Esophagus mucosa (tissue), 1 donor: ENCODE data around the gene RSPH6A. TPM values are rescaled to one million over a fixed set of nuclear protein-coding genes. Genes with fewer than 3 reads are reported as not detected.
"Not testable (repeated sequence)": the region's sequence is repeated elsewhere in the genome, so short reads cannot be mapped to it uniquely, and the experiment has no call there.

Experiments used
- ATAC-seq: fragments of 200-7000 bp; cut with Tn5 transposase; one replicate; pipeline ENCODE4 v1.9.1; 2020
- total RNA-seq: library from RNA; stranded (reverse); gene quantifications from one replicate; pipeline ENCODE4 v1.2.4, GENCODE V29; 2023
- donor health status: DM: yes; HTN: yes; CAD: no.

Gene RSPH6A
- total RNA-seq, 1 donor from 2014 or later, result 0.12 TPM

DNA sequence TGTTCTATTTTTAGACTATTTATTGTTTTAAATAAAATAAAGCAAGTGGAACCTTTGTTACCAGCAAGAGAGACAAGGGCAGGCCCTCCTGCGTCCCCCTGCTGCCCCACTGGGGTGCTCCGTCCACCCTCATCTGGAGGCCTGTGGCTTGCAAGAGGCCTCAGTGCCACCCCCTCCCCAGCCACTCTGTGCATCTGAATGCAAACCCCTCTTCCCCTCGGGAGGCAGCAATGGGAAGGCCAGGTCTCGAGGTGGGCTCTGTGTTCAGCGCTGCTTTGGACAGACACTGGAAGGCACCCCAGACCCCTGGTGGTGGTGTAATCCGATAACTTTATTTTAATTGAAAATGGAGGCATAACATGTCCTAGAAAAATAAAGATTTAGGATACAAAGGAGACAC is 50.6 kb downstream of the RSPH6A start:
- ATAC-seq, result no peak

DNA sequence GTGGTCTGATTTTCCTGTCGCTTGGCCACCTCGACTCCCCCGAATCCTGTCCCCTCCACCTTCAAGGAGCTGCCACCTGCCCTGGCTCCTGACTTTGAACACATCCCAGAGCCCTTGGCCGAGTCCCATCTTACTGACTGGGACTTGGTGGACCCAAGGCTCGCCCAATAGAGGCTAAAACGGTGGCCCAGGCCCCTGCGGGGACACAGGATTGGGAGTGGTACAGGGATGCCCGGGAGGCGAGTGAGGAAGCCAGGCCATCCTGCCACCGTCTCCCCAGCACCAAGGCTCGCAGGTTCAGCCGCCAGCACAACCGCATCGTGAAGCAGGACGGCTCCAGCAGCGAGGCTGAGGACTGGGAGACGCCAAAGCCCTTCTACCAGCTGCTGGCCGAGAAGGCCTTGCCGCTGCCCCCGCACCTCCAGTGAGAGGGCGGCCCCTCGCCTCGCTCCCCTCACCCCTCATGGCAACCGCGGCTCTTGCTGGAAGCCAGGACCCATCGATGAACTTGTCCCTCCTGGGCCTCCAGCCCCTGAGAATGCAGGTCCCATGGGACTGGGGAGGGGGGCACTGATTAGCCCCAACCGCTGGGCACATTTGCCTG is 51.3 kb downstream of the RSPH6A start:
- ATAC-seq, result no peak

DNA sequence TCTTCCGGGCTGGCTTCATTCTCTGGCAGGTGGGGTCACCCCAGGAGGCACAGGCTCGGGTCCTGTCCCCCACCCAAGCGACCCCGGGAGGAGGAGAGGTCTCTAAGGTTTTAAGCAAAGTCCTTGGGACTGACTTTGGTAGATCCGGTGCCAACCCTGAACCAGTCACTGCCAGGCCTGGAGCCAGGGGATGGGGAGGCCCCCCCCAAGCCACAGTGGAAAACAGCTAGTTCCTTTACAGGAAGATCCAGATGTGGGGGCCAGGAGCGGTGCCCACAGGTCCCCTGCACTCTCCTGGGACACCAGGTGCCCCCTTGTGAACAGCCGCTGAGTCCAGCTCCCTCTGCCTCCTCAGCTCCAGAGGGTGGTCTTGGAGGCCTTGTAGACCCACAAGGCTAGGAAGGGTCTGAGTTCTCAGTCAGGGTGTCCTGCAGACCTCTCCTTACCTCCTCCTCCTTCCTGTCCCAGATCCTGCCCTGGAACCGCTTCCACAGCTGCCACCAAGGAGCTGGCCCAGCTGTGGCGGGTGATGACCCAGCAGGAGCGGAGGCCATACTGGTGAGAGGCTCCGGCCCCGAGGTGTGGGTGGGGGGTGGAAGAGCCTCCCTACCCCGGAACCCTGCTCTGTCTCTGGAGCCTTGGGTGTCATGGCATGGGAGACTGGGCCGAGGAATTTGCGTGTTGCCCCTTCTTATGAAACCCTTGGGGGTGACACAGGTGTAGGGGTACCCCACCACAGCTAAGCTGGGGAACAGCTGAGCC is 52.1 kb downstream of the RSPH6A start:
- no peak for ATAC-seq

DNA sequence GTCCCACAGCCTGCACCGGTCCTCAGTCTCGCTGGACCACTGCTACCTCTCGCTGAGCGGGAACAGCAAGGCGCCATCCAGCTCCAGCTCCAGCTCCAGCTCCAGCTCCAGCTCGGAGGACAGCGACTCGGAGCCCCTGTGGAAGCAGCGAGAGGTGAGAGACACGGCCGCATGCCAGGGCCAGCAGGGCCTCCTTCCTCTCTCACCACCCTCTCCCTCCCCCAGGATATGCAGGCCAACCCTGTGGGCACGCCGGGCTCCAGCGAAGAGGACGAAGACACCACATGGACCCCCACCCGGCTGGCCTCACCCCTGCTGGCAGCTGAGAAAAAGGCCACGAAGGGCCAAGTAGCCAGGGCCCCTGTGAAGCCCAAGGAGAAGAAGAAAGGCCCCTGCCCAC is 53.4 kb downstream of the RSPH6A start:
- no peak for ATAC-seq

DNA sequence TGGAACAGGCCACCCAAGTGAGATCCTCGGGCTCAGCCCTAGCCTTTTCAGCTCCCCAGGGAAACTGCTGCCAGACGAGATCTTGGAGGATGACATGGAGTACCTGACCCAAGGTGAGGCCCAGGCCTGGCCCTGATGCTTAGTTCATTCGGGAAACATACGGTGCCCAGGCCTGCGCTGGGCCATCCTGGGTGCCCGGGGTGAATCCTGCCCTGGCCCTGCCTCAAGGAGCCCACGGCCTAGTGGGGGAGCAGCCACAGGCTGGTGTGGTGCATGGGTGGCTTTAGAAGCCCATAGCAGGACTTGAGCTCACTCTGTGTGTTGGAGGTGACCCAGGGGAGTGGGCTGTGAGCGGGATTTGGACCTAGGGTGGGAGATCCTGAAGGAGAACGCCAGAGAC is 56.2 kb downstream of the RSPH6A start:
- ATAC-seq, result no peak

DNA sequence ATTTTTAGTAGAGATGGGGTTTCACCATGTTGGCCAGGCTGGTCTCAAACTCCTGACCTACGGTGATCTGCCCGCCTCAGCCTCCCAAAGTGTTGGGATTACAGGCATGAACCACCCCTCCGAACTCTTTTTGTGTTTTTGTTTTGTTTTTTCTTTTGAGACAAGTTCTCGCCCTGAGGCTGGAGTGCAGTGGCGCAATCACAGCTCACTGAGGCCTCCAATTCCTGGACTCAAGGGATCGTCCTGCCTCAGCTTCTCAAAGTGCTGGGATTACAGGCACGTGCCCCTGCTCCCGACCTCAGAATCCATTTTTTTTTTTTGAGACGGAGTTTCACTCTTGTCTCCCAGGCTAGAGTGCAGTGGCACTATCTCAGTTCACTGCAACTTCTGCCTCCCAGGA is 57.4 kb downstream of the RSPH6A start:
- ATAC-seq, result no peak

DNA sequence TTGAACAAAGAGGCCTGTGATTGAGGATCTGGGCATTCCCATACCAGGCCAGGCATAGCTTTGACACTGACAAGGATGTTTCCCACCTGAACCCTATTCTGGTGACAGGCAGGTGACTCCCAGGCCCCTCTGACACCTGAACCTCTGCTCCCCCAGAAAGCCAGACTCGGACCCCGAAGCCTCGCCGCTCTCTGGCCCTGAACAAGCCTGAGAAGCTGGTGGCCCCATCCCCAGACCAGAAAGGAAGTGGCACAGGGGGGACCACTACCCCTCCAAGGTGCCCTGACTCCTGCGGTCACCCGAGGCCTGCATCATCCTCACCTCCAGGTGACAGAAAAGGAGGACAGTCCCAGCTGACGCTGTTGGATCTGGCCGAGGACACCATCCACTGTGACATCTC is 60.8 kb downstream of the RSPH6A start:
- ATAC-seq, result no peak

DNA sequence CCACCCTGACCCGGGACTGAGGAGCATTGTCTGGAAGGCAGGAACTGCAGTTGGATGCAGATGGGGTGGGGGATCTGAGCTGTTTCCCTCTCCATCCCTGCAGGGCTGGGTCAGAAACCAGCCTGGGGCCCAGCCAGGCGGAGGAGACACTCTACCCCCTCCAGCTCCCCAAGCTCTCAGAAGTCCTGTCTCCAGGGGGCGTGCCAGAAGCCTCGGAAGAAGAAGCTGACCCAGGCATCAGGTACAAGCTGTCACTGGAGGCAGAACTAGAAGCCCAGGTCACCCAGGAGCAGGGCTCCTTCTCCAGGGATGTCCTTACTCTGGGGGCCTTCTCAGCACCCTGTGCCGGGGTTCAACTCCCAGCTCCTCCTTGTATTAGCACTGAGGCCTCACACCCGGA is 61.6 kb downstream of the RSPH6A start:
- ATAC-seq, result no peak

DNA sequence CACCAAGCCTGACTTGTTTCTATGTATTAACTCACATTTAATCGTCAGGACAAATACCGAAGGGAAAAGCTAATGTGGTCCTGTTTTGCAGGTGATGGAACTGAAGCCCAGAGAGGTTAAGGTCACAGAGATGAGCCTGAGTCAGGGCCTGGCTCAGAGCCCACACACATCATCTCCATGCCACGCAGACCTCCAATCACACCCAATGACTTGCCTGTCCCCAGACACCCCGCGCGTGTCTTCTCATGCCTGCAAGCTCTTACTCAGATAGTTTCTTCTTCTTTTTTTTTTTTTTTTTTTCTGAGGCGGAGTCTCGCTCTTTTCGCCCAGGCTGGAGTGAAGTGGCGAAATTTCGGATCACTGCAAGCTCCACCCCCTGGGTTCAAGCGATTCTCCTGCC is 62.5 kb downstream of the RSPH6A start:
- ATAC-seq, result peak; percentile 93

DNA sequence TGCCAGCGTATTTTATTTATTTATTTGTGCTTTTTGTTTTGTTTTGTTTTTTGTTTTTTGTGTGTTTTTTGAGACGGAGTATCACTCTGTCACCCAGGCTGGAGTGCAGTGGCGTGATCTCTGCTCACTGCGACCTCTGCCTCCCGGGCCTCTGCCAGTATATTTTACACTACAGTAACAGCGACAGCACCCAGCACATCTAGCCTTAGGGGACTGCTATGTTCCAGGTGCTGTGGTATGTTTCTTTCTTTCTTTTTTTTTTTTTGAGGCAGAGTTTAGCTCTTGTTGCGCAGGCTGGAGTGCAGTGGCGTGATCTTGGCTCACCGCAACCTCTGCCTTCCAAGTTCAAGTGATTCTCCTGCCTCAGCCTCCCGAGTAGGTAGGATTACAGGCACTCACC is 63.6 kb downstream of the RSPH6A start:
- ATAC-seq, result not testable (repeated sequence)

DNA sequence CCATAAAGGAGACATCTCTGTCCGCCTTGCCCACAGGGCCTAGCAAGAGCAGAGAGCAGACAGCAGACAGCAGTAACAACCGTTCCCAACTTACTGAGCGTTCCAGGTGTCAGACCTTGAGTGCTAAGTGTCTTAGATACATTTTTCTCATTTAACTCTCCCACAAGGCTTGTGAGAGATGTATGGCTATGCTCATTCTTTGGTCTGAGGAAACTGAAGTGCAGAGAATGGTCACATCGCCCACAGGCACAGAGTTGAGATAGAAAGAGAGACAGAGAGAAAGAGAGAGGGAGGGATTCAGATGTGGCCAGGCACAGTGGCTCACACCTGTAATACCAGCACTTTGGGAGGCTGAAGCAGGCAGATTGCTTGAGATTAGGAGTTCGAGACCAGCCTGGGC is 67.6 kb downstream of the RSPH6A start:
- no peak for ATAC-seq

DNA sequence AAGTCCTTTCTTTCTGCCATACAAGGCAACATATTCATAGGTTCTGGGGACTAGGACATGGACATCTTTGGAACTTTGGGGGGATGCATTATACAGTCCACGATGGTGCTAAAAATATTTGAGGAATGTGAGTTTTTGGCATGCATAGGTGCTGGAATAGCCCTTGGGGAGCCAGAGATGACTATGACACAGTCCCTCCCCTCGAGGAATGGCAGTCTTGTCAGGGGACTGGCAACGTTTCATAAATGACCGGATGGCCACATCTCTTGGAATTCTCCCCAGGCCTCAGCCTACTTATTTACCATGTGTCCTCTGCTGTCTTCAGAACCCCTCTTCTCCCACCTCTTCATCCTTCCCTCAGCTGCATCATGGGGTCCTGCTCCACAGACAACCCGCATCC is 68.2 kb downstream of the RSPH6A start:
- no peak for ATAC-seq

Other genes starting within 250 kb of the RSPH6A start
- 10.0 TPM for gene OPA3, start 230.5 kb downstream of the RSPH6A start, total RNA-seq
- 0.56 TPM for gene GPR4, start 213.1 kb downstream of the RSPH6A start, total RNA-seq
- 85.4 TPM for gene EML2, start 175.9 kb downstream of the RSPH6A start, total RNA-seq
- 0.16 TPM for gene GIPR, start 147.1 kb downstream of the RSPH6A start, total RNA-seq
- 387 TPM for gene SNRPD2, start 123.4 kb downstream of the RSPH6A start, total RNA-seq
- gene QPCTL, start 122.6 kb downstream of the RSPH6A start, total RNA-seq, result 5.7 TPM
- 30.3 TPM for gene FBXO46, start 84.4 kb downstream of the RSPH6A start, total RNA-seq
- not detected for gene MEIOSIN, start 81.9 kb downstream of the RSPH6A start, total RNA-seq
- 8.8 TPM for gene SIX5, start 46.1 kb downstream of the RSPH6A start, total RNA-seq
- 15.5 TPM for gene DMPK, start 32.8 kb downstream of the RSPH6A start, total RNA-seq
- gene DMWD, start 22.5 kb downstream of the RSPH6A start, total RNA-seq, result 17.4 TPM
- 42.9 TPM for gene SYMPK, start 47.8 kb upstream of the RSPH6A start, total RNA-seq
- not detected for gene FOXA3, start 49.0 kb upstream of the RSPH6A start, total RNA-seq
- gene IRF2BP1, start 70.8 kb upstream of the RSPH6A start, total RNA-seq, result 10.0 TPM
- gene MYPOP, start 87.3 kb upstream of the RSPH6A start, total RNA-seq, result 3.7 TPM
- gene NANOS2, start 99.5 kb upstream of the RSPH6A start, total RNA-seq, result not detected
- gene NOVA2, start 158.6 kb upstream of the RSPH6A start, total RNA-seq, result 0.40 TPM
- gene CCDC61, start 180.2 kb upstream of the RSPH6A start, total RNA-seq, result 9.1 TPM
- gene PGLYRP1, start 207.7 kb upstream of the RSPH6A start, total RNA-seq, result not detected
- gene IGFL4, start 225.7 kb upstream of the RSPH6A start, total RNA-seq, result 0.24 TPM